Right atrium auricular region (tissue), 2 donors: ENCODE results near the gene BTF3. TPM values are rescaled to one million over a fixed set of nuclear protein-coding genes. Genes with fewer than 3 reads are reported as not detected.
A peak's percentile ranks its signal among the peaks of the same experiment; 100 is the strongest.
"Not testable (repeated sequence)": the region's sequence is repeated elsewhere in the genome, so short reads cannot be mapped to it uniquely, and the experiment has no call there.

Source experiments
- DNase-seq: peaks from one replicate; pipeline ENCODE4 v3.0.0-alpha.2; 2019; ENCODE audit warnings: low spot score
- H3K27ac ChIP-seq, 2 donors: fragments of 200-600 bp; sonication (generic); 1 replicate in 1 of 2; 2 replicates in 1 of 2; pipeline ENCODE4 v1.5.1; 2016 to 2019
- H3K27me3 ChIP-seq, 2 donors: fragments of 200-600 bp; sonication (generic); one replicate each; pipeline versions ENCODE4 v1.5.1 to v1.6.0; 2017 to 2019
- H3K36me3 ChIP-seq: fragments of 200-600 bp; sonication (generic); one replicate; pipeline ENCODE4 v1.5.1; 2016
- H3K4me1 ChIP-seq, 2 donors: fragments of 200-600 bp; sonication (generic); one replicate each; pipeline versions ENCODE4 v1.5.1 to v1.6.0; 2017 to 2019
- H3K4me3 ChIP-seq, 2 donors: fragments of 200-600 bp; sonication (generic); 1 replicate in 1 of 2; 2 replicates in 1 of 2; pipeline ENCODE4 v1.5.1; 2017 to 2019; ENCODE audit warnings: mild to moderate bottlenecking in 1 of 2, moderate library complexity in 1 of 2
- H3K9me3 ChIP-seq, 2 donors: fragments of 200-600 bp; sonication (generic); one replicate each; pipeline ENCODE4 v1.5.1; 2019
- CTCF ChIP-seq, 2 donors: fragments of 200-600 bp; sonication (generic); IDR thresholded peaks; one replicate each; pipeline ENCODE4 v1.5.1; 2019; ENCODE audit warnings: antibody characterized with exemption in 2 of 2
- total RNA-seq, 2 donors: library from RNA; depleted of rRNA; stranded (reverse); fragments of >200 nt; gene quantifications; one replicate each; pipeline ENCODE4 v1.1.0, GENCODE V29; 2016

BTF3 gene
- total RNA-seq, 2 donors from 2014 or later: 409 to 434 TPM

GRCh38 chr5:73497497-73498056 lies 665 bp upstream of the BTF3 start:
- Histone ChIP-seq H3K36me3 (peaks cover 13% of the 10 kb centered on the region), H3K9me3 (no peaks in the 10 kb centered on the region), H3K4me1 (peaks cover 0 to 21% of the 10 kb centered on the region in 2 donors), H3K27ac (peak overlapping the region; percentile 93 to 95), H3K27me3 (no peaks in the 10 kb centered on the region), H3K4me3 (peak overlapping the region; percentile 92 to 96)
- TF ChIP-seq CTCF (IDR thresholded peaks at IDR 0.05): no peak
- no peak for DNase-seq

GRCh38 chr5:73499187-73499586 lies 945 bp downstream of the BTF3 start:
- Histone ChIP-seq H3K36me3 (peaks cover 29% of the 10 kb centered on the region), H3K27ac (peak overlapping the region; percentile 93 to 95), H3K4me1 (peaks cover 0 to 21% of the 10 kb centered on the region in 2 donors), H3K27me3 (no peaks in the 10 kb centered on the region), H3K9me3 (no peaks in the 10 kb centered on the region), H3K4me3 (peak overlapping the region; percentile 92 to 96)
- DNase-seq: no peak
- no peak for TF ChIP-seq CTCF (IDR thresholded peaks at IDR 0.05)

DNA sequence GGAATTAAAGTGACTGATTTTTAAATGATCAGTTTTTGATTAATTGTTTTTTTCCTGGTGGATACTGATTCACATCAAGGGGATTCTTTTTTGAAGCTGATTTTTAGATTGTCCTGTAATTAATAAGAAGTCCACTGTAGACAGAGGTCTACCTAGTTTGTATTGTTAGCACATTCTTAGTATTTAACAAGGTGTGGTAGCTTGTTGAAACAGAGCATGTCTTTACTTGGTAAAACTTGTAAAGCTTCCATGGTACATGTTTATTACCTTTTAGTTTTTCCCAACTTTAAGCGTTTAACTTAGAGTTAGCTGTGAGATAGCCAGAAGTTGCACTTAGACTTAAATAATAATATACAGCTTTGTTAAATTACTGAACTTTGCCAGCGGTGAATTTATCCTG lies 1.5 kb downstream of the BTF3 start:
- H3K27ac ChIP-seq: no peak overlapping the region
- peaks cover 35% of the 10 kb centered on the region for H3K36me3 ChIP-seq
- peak overlapping the region in 1 of 2 donors; percentile 92 for H3K4me3 ChIP-seq
- H3K27me3 ChIP-seq: no peaks in the 10 kb centered on the region
- no peak for TF ChIP-seq CTCF (IDR thresholded peaks at IDR 0.05)
- H3K4me1 ChIP-seq: peaks cover 0 to 21% of the 10 kb centered on the region in 2 donors
- no peaks in the 10 kb centered on the region for H3K9me3 ChIP-seq
- DNase-seq: no peak

GRCh38 chr5:73501406-73501805 lies 3.2 kb downstream of the BTF3 start:
- H3K27me3 ChIP-seq: no peaks in the 10 kb centered on the region
- peaks cover 0 to 21% of the 10 kb centered on the region in 2 donors for H3K4me1 ChIP-seq
- no peaks in the 10 kb centered on the region for H3K9me3 ChIP-seq
- DNase-seq: no peak
- no peak for TF ChIP-seq CTCF (IDR thresholded peaks at IDR 0.05)
- H3K36me3 ChIP-seq: peaks cover 51% of the 10 kb centered on the region
- no peak overlapping the region for H3K4me3 ChIP-seq
- no peak overlapping the region for H3K27ac ChIP-seq

GRCh38 chr5:73506459-73506955 lies 8.3 kb downstream of the BTF3 start:
- H3K4me1 ChIP-seq: no peaks in the 10 kb centered on the region
- no peak for DNase-seq
- no peaks in the 10 kb centered on the region for H3K9me3 ChIP-seq
- H3K27ac ChIP-seq: no peak overlapping the region
- H3K36me3 ChIP-seq: peaks cover 50% of the 10 kb centered on the region
- no peaks in the 10 kb centered on the region for H3K27me3 ChIP-seq
- no peak overlapping the region for H3K4me3 ChIP-seq
- no peak for TF ChIP-seq CTCF (IDR thresholded peaks at IDR 0.05)

- H3K27me3 ChIP-seq: no peaks in the 10 kb centered on the region
- no peak overlapping the region for H3K4me3 ChIP-seq
- peaks cover 46% of the 10 kb centered on the region for H3K36me3 ChIP-seq
- H3K4me1 ChIP-seq: no peaks in the 10 kb centered on the region
- H3K9me3 ChIP-seq: no peaks in the 10 kb centered on the region
- no peak for TF ChIP-seq CTCF (IDR thresholded peaks at IDR 0.05)
- no peak for DNase-seq
- H3K27ac ChIP-seq: no peak overlapping the region
These were observed 8.8 kb downstream of the BTF3 start for GRCh38 chr5:73507062-73507461.

DNA sequence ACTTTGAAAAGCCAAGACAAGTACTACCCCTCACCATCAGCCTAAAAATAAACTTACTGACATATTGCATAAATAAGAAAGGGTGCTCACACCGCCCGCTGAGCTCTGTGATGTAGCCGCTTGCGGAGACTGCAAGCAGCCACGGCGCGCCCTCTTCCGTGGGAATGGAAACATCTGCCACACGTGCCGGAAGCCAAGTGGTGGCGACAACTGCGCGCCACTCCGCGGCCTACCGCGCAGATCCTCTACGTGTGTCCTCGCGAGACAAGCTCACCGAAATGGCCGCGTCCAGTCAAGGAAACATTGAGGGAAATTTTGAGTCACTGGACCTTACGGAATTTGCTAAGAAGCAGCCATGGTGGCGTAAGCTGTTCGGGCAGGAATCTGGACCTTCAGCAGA lies 10.3 kb downstream of the BTF3 start:
- H3K36me3 ChIP-seq: peaks cover 32% of the 10 kb centered on the region
- not testable (repeated sequence) for DNase-seq, H3K27ac ChIP-seq, H3K4me1 ChIP-seq, H3K9me3 ChIP-seq, H3K4me3 ChIP-seq, H3K27me3 ChIP-seq
